Medulla oblongata (tissue), 1 donor: ENCODE measurements around the gene UBE2R2.
"Not testable (repeated sequence)": the region's sequence is repeated elsewhere in the genome, so short reads cannot be mapped to it uniquely, and the experiment has no call there.

Experiments
- DNase-seq: peaks from one replicate; pipeline ENCODE4 v3.0.0-alpha.2; 2015; ENCODE audit errors: extremely low spot score

Gene UBE2R2

GRCh38 chr9:33816327-33817252 lies at the start of gene UBE2R2:
UBE2R2 (plus strand) TSS chr9:33817160; CDS start chr9:33817758, 598 bp downstream.
- DNase-seq, result peak; percentile 95

GRCh38 chr9:33770156-33770880 lies 46.6 kb upstream of the UBE2R2 start:
- DNase-seq, result not testable (repeated sequence)

GRCh38 chr9:33773135-33773534 lies 43.8 kb upstream of the UBE2R2 start:
- DNase-seq, result not testable (repeated sequence)

- not testable (repeated sequence) for DNase-seq
Measured at GRCh38 chr9:33774074-33774659, 42.8 kb upstream of the UBE2R2 start.

- no peak for DNase-seq
Measured at GRCh38 chr9:33776578-33776977, 40.4 kb upstream of the UBE2R2 start.

GRCh38 chr9:33778700-33779351 lies 38.1 kb upstream of the UBE2R2 start:
- DNase-seq, result peak; percentile 64

- no peak for DNase-seq
Measured at GRCh38 chr9:33780276-33780675, 36.7 kb upstream of the UBE2R2 start.

GRCh38 chr9:33781736-33782135 lies 35.2 kb upstream of the UBE2R2 start:
- DNase-seq, result no peak

GRCh38 chr9:33782395-33783152 lies 34.4 kb upstream of the UBE2R2 start:
- no peak for DNase-seq

GRCh38 chr9:33785914-33786313 lies 31.0 kb upstream of the UBE2R2 start:
- DNase-seq, result no peak

GRCh38 chr9:33786681-33787080 lies 30.3 kb upstream of the UBE2R2 start:
- no peak for DNase-seq

GRCh38 chr9:33787839-33788238 lies 29.1 kb upstream of the UBE2R2 start:
- no peak for DNase-seq

- DNase-seq, result not testable (repeated sequence)
Measured at GRCh38 chr9:33789429-33789828, 27.5 kb upstream of the UBE2R2 start.

GRCh38 chr9:33791117-33791516 lies 25.8 kb upstream of the UBE2R2 start:
- no peak for DNase-seq

- not testable (repeated sequence) for DNase-seq
Measured at GRCh38 chr9:33793496-33793895, 23.5 kb upstream of the UBE2R2 start.

GRCh38 chr9:33794560-33794959 lies 22.4 kb upstream of the UBE2R2 start:
- DNase-seq, result no peak

- no peak for DNase-seq
Measured at GRCh38 chr9:33795281-33795680, 21.7 kb upstream of the UBE2R2 start, which contains the start of gene PRSS3. PRSS3 (plus strand) TSS chr9:33795561; CDS start chr9:33795574, 13 bp downstream.

GRCh38 chr9:33795819-33796218 lies 21.1 kb upstream of the UBE2R2 start:
- no peak for DNase-seq

- not testable (repeated sequence) for DNase-seq
Measured at GRCh38 chr9:33796679-33797078, 20.3 kb upstream of the UBE2R2 start.

- no peak for DNase-seq
Measured at GRCh38 chr9:33797837-33798236, 19.1 kb upstream of the UBE2R2 start.

- DNase-seq, result no peak
Measured at GRCh38 chr9:33798545-33798944, 18.4 kb upstream of the UBE2R2 start.
